ENCODE data around the gene NUTM2E.
"Not testable (repeated sequence)": the region's sequence is repeated elsewhere in the genome, so short reads cannot be mapped to it uniquely, and the experiment has no call there.

NUTM2E gene

DNA sequence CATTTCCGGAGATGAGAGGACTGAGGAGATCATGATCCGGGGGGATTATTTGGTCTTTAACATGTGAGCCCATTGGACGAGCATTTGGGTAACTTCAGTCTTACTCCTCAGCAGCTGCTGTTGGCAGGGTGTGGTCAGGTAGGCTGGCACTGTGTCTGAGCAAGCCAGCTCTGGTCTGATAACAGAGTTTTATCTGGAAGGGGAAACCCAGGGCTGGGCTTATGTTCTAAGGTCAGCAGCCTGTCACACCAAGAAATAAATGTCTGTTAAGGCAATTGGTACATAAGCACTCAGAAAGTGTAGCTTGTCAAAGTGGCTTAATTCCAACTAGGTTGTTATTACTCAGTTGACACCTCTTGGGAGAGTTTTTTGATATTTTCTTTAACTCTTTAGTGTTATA, 45.0 kb upstream of the NUTM2E start:
- H2BK12ac ChIP-seq (ENCODE audit: low read length in 2 of 2); H3K4me3 ChIP-seq (ENCODE audit: insufficient read depth in 1 of 2, low read depth in 1 of 2, low read length in 2 of 2); H3K36me3 ChIP-seq (ENCODE audit: control insufficient read depth in 1 of 2, insufficient read depth in 2 of 2, low read depth in 1 of 2, low read length in 2 of 2); H2AK5ac ChIP-seq (ENCODE audit: low read length, severe bottlenecking); H3K23ac ChIP-seq (ENCODE audit: low read length in 2 of 2); H3K9ac ChIP-seq (ENCODE audit: low read length); H2BK15ac ChIP-seq (ENCODE audit: low read depth, poor library complexity, severe bottlenecking); H3K18ac ChIP-seq (ENCODE audit: low read depth in 1 of 2, low read length in 2 of 2); H4K91ac ChIP-seq (ENCODE audit: low read length); H3K79me1 ChIP-seq (replicated peaks; ENCODE audit: low read length, poor library complexity, severe bottlenecking); H3K27ac ChIP-seq (ENCODE audit: low read length, poor library complexity, severe bottlenecking); DNase-seq; H3K9me3 ChIP-seq (ENCODE audit: control insufficient read depth, low read length); H3K4me2 ChIP-seq (ENCODE audit: low read length, poor library complexity, severe bottlenecking); H4K8ac ChIP-seq (ENCODE audit: low read length); H2BK120ac ChIP-seq (ENCODE audit: low read depth, low read length); H2AFZ ChIP-seq (ENCODE audit: low read depth, low read length); H3K27me3 ChIP-seq (ENCODE audit: control insufficient read depth in 1 of 2, insufficient read depth in 1 of 2, low read length in 2 of 2); H3K4me1 ChIP-seq (ENCODE audit: control insufficient read depth, insufficient read depth, low read depth, low read length); H3K14ac ChIP-seq (ENCODE audit: low read length in 2 of 2); H3K4ac ChIP-seq (ENCODE audit: low read depth in 1 of 2, low read length in 2 of 2); H2BK5ac ChIP-seq (ENCODE audit: low read depth, low read length, poor library complexity, severe bottlenecking): not testable (repeated sequence)
- WGBS, result 95% methylated on average over 3 of the region's 3 CpGs

DNA sequence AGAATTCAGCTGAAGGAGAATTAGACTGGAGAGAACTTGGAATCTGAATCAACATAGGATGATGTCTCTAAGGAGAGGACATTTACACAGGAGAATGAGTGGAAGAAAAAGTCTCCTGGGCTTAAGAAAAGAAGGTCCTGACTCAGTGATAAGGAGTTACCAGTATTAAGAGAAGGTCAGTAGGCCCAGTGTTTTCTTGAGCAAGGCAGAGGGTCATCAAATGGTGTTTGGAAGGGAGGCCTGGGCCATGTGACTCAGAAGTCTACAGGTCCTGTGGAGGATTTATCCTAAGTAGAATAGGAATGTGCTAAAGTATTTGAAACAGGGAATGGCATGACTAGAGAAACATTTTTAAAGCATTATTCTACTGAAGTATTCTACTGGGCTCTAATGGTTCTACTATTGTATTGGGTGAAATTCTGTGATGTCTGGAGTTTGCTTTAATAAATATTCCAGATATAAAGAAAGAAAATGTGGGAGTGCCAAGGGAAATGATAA, 39.0 kb upstream of the NUTM2E start:
- H3K36me3 ChIP-seq (ENCODE audit: control insufficient read depth in 1 of 2, insufficient read depth in 2 of 2, low read depth in 1 of 2, low read length in 2 of 2); H3K4me2 ChIP-seq (ENCODE audit: low read length, poor library complexity, severe bottlenecking); H2AFZ ChIP-seq (ENCODE audit: low read depth, low read length); H3K18ac ChIP-seq (ENCODE audit: low read depth in 1 of 2, low read length in 2 of 2); H3K27me3 ChIP-seq (ENCODE audit: control insufficient read depth in 1 of 2, insufficient read depth in 1 of 2, low read length in 2 of 2); H4K91ac ChIP-seq (ENCODE audit: low read length); H3K9me3 ChIP-seq (ENCODE audit: control insufficient read depth, low read length); H4K8ac ChIP-seq (ENCODE audit: low read length); H3K4me3 ChIP-seq (ENCODE audit: insufficient read depth in 1 of 2, low read depth in 1 of 2, low read length in 2 of 2); H2AK5ac ChIP-seq (ENCODE audit: low read length, severe bottlenecking); H3K23ac ChIP-seq (ENCODE audit: low read length in 2 of 2); H3K27ac ChIP-seq (ENCODE audit: low read length, poor library complexity, severe bottlenecking); H3K4me1 ChIP-seq (ENCODE audit: control insufficient read depth, insufficient read depth, low read depth, low read length); H2BK120ac ChIP-seq (ENCODE audit: low read depth, low read length); H2BK12ac ChIP-seq (ENCODE audit: low read length in 2 of 2); H2BK5ac ChIP-seq (ENCODE audit: low read depth, low read length, poor library complexity, severe bottlenecking); H3K4ac ChIP-seq (ENCODE audit: low read depth in 1 of 2, low read length in 2 of 2); H3K79me1 ChIP-seq (replicated peaks; ENCODE audit: low read length, poor library complexity, severe bottlenecking); DNase-seq; H2BK15ac ChIP-seq (ENCODE audit: low read depth, poor library complexity, severe bottlenecking); H3K9ac ChIP-seq (ENCODE audit: low read length); H3K14ac ChIP-seq (ENCODE audit: low read length in 2 of 2): not testable (repeated sequence)

- WGBS, result no CpG with 5 or more reads among the region's 2 CpGs
Observed at GRCh38 chr10:79789351-79789750, 37.2 kb upstream of the NUTM2E start.

GRCh38 chr10:79791906-79792517, 34.5 kb upstream of the NUTM2E start:
- WGBS, result no CpG with 5 or more reads among the region's 4 CpGs
- not testable (repeated sequence) for H3K18ac ChIP-seq (ENCODE audit: low read depth in 1 of 2, low read length in 2 of 2); H3K4me2 ChIP-seq (ENCODE audit: low read length, poor library complexity, severe bottlenecking); H2BK12ac ChIP-seq (ENCODE audit: low read length in 2 of 2); H3K27me3 ChIP-seq (ENCODE audit: control insufficient read depth in 1 of 2, insufficient read depth in 1 of 2, low read length in 2 of 2); H3K27ac ChIP-seq (ENCODE audit: low read length, poor library complexity, severe bottlenecking); H4K91ac ChIP-seq (ENCODE audit: low read length); H3K23ac ChIP-seq (ENCODE audit: low read length in 2 of 2); H3K36me3 ChIP-seq (ENCODE audit: control insufficient read depth in 1 of 2, insufficient read depth in 2 of 2, low read depth in 1 of 2, low read length in 2 of 2); H2BK5ac ChIP-seq (ENCODE audit: low read depth, low read length, poor library complexity, severe bottlenecking); H3K4me3 ChIP-seq (ENCODE audit: insufficient read depth in 1 of 2, low read depth in 1 of 2, low read length in 2 of 2); H2AFZ ChIP-seq (ENCODE audit: low read depth, low read length); H3K4me1 ChIP-seq (ENCODE audit: control insufficient read depth, insufficient read depth, low read depth, low read length); H3K14ac ChIP-seq (ENCODE audit: low read length in 2 of 2); H3K9ac ChIP-seq (ENCODE audit: low read length); H2BK15ac ChIP-seq (ENCODE audit: low read depth, poor library complexity, severe bottlenecking); H3K79me1 ChIP-seq (replicated peaks; ENCODE audit: low read length, poor library complexity, severe bottlenecking); DNase-seq; H3K4ac ChIP-seq (ENCODE audit: low read depth in 1 of 2, low read length in 2 of 2); H2AK5ac ChIP-seq (ENCODE audit: low read length, severe bottlenecking); H2BK120ac ChIP-seq (ENCODE audit: low read depth, low read length); H3K9me3 ChIP-seq (ENCODE audit: control insufficient read depth, low read length); H4K8ac ChIP-seq (ENCODE audit: low read length)

More at GRCh38 chr10:79789351-79789750, 37.2 kb upstream of the NUTM2E start:
- not testable (repeated sequence) for H3K18ac ChIP-seq (ENCODE audit: low read depth in 1 of 2, low read length in 2 of 2); H2AK5ac ChIP-seq (ENCODE audit: low read length, severe bottlenecking); H3K9ac ChIP-seq (ENCODE audit: low read length); H3K27me3 ChIP-seq (ENCODE audit: control insufficient read depth in 1 of 2, insufficient read depth in 1 of 2, low read length in 2 of 2); H3K4me1 ChIP-seq (ENCODE audit: control insufficient read depth, insufficient read depth, low read depth, low read length); H3K4me2 ChIP-seq (ENCODE audit: low read length, poor library complexity, severe bottlenecking); H2BK12ac ChIP-seq (ENCODE audit: low read length in 2 of 2); H2BK15ac ChIP-seq (ENCODE audit: low read depth, poor library complexity, severe bottlenecking); H3K23ac ChIP-seq (ENCODE audit: low read length in 2 of 2); H4K8ac ChIP-seq (ENCODE audit: low read length); H3K4me3 ChIP-seq (ENCODE audit: insufficient read depth in 1 of 2, low read depth in 1 of 2, low read length in 2 of 2); H2BK5ac ChIP-seq (ENCODE audit: low read depth, low read length, poor library complexity, severe bottlenecking); H3K79me1 ChIP-seq (replicated peaks; ENCODE audit: low read length, poor library complexity, severe bottlenecking); H3K9me3 ChIP-seq (ENCODE audit: control insufficient read depth, low read length); H3K36me3 ChIP-seq (ENCODE audit: control insufficient read depth in 1 of 2, insufficient read depth in 2 of 2, low read depth in 1 of 2, low read length in 2 of 2); H2AFZ ChIP-seq (ENCODE audit: low read depth, low read length); H2BK120ac ChIP-seq (ENCODE audit: low read depth, low read length); H3K4ac ChIP-seq (ENCODE audit: low read depth in 1 of 2, low read length in 2 of 2); H4K91ac ChIP-seq (ENCODE audit: low read length); H3K14ac ChIP-seq (ENCODE audit: low read length in 2 of 2); DNase-seq; H3K27ac ChIP-seq (ENCODE audit: low read length, poor library complexity, severe bottlenecking)
